ENCODE results near the gene ACOT2.

DNA sequence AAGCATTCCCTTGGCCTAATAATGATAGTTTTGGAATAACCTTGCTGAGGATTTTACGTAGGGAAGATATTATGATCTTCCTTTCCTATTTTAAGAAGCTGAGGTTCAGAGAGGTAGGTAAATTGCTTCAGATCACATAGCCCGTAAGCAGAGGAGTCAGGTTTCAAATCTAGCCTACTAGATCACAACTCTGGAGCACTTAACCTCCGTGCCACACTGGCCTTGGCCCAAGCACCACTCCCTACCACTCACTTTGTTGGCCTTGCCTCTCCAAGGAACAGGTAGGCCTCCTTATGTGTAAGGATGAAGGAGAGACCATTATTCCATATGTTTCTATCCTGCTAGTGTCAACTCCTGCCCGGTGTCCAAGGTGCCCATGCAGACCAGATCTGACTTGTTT is 44.5 kb upstream of the ACOT2 start:
- TF ChIP-seq, protein P1, sequence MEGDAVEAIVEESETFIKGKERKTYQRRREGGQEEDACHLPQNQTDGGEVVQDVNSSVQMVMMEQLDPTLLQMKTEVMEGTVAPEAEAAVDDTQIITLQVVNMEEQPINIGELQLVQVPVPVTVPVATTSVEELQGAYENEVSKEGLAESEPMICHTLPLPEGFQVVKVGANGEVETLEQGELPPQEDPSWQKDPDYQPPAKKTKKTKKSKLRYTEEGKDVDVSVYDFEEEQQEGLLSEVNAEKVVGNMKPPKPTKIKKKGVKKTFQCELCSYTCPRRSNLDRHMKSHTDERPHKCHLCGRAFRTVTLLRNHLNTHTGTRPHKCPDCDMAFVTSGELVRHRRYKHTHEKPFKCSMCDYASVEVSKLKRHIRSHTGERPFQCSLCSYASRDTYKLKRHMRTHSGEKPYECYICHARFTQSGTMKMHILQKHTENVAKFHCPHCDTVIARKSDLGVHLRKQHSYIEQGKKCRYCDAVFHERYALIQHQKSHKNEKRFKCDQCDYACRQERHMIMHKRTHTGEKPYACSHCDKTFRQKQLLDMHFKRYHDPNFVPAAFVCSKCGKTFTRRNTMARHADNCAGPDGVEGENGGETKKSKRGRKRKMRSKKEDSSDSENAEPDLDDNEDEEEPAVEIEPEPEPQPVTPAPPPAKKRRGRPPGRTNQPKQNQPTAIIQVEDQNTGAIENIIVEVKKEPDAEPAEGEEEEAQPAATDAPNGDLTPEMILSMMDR (IDR thresholded peaks at IDR 0.05): no peak
- TF ChIP-seq POLR2A (IDR thresholded peaks at IDR 0.05): no peak

Data from esophagus squamous epithelium (tissue), 4 donors.